Stimulated activated naive CD8-positive, alpha-beta T cell treated with anti-CD3 and anti-CD28 coated beads, Interleukin-15, Interleukin-2, amounts not matched to agents 100 ng/mL and 50 ng/mL, for 24 hours (primary cell): ENCODE results near the gene UMOD.

Experiments
- H3K27ac Mint-ChIP-seq: one replicate; pipeline ENCODE4 v1.8.0; 2021; ENCODE audit warnings: mild to moderate bottlenecking, mixed read lengths
- H3K27me3 Mint-ChIP-seq: one replicate; pipeline ENCODE4 v1.8.0; 2021; ENCODE audit warnings: mixed read lengths
- H3K36me3 Mint-ChIP-seq: one replicate; pipeline ENCODE4 v1.8.0; 2021; ENCODE audit warnings: low read depth, mixed read lengths
- H3K4me1 Mint-ChIP-seq: one replicate; pipeline ENCODE4 v1.8.0; 2021; ENCODE audit warnings: low read depth, mixed read lengths
- H3K4me3 Mint-ChIP-seq: one replicate; pipeline ENCODE4 v1.8.0; 2021; ENCODE audit warnings: mild to moderate bottlenecking, mixed read lengths
- H3K9me3 Mint-ChIP-seq: one replicate; pipeline ENCODE4 v1.8.0; 2021; ENCODE audit warnings: mixed read lengths

The UMOD gene

GRCh38 chr16:20352615-20353014 lies at the start of gene UMOD:
Gene UMOD, minus strand, starts transcription at chr16:20352715. Its CDS starts 1,978 bp downstream, at chr16:20350737.
- no peak within 1 kb of the TSS for H3K27ac Mint-ChIP-seq
- H3K4me1 Mint-ChIP-seq: no peaks in the 10 kb centered on the region
- H3K36me3 Mint-ChIP-seq: no peaks in the 10 kb centered on the region
- H3K27me3 Mint-ChIP-seq: peaks cover 18% of the 10 kb centered on the region
- no peaks in the 10 kb centered on the region for H3K9me3 Mint-ChIP-seq
- H3K4me3 Mint-ChIP-seq: no peak within 1 kb of the TSS

- Mint-ChIP-seq H3K36me3 (no peaks in the 10 kb centered on the region), H3K9me3 (no peaks in the 10 kb centered on the region), H3K27ac (no peak overlapping the region), H3K4me1 (no peaks in the 10 kb centered on the region), H3K4me3 (no peak overlapping the region), H3K27me3 (peaks cover 6% of the 10 kb centered on the region)
These were observed 49.0 kb upstream of the UMOD start for GRCh38 chr16:20401475-20402016.

DNA sequence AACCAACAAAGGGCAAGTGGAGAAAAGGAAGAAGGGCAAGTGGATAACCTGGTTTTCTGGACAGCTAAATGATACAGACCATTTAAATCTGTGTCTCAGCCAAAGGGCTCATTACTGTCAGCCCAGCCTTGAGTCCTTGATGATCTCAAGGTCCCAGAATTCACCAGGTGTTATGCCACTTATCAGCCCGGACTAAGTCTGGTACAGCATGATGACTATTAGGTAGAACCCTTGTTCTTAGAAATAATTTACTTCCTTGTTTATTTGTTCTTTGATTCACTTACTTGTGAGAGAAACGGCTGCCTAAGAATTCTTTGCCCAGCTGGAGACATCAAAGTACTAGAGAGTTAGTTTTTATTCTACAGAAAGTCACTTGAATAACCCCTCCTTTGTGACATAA lies 48.6 kb upstream of the UMOD start:
- no peak overlapping the region for H3K4me3 Mint-ChIP-seq
- H3K9me3 Mint-ChIP-seq: no peaks in the 10 kb centered on the region
- H3K4me1 Mint-ChIP-seq: no peaks in the 10 kb centered on the region
- no peak overlapping the region for H3K27ac Mint-ChIP-seq
- peaks cover 3% of the 10 kb centered on the region for H3K27me3 Mint-ChIP-seq
- no peaks in the 10 kb centered on the region for H3K36me3 Mint-ChIP-seq

GRCh38 chr16:20399185-20399584 lies 46.7 kb upstream of the UMOD start:
- Mint-ChIP-seq H3K4me1 (no peaks in the 10 kb centered on the region), H3K36me3 (no peaks in the 10 kb centered on the region), H3K27me3 (no peaks in the 10 kb centered on the region), H3K4me3 (no peak overlapping the region), H3K9me3 (no peaks in the 10 kb centered on the region), H3K27ac (no peak overlapping the region)

GRCh38 chr16:20398603-20399002 lies 46.1 kb upstream of the UMOD start:
- no peak overlapping the region for H3K27ac Mint-ChIP-seq
- no peaks in the 10 kb centered on the region for H3K36me3 Mint-ChIP-seq
- no peaks in the 10 kb centered on the region for H3K4me1 Mint-ChIP-seq
- H3K4me3 Mint-ChIP-seq: no peak overlapping the region
- no peaks in the 10 kb centered on the region for H3K27me3 Mint-ChIP-seq
- H3K9me3 Mint-ChIP-seq: no peaks in the 10 kb centered on the region

DNA sequence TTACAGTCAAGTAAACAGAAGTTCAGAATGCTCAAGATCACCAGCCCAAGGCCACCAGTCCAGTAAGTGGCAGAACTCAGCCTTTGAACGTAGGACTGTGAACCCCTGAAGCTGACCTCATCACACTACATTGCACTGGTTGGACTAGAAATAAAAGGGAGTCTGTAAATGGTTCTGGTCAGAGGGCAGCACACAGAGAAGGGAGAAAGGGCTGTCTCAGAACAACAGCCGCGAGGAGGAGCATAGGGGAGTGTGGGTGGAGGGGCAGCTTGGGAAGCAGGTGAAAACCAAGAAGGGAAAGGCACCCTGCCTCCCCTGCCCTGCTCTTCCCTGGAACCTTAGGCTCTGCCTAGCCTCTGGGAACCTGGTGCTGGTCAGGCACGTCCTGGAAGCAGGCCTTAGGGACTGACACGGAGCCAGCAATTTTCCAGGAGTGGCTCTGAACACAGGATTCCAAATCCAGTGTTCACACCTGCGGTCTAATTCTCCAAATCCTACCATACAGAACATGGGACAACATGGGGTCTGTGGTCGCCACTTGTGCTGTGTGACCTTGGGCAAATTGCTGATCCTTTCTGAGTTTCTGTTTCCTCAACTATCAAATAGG lies 45.1 kb upstream of the UMOD start:
- Mint-ChIP-seq H3K36me3 (no peaks in the 10 kb centered on the region), H3K4me1 (no peaks in the 10 kb centered on the region), H3K27me3 (no peaks in the 10 kb centered on the region), H3K27ac (no peak overlapping the region), H3K4me3 (no peak overlapping the region), H3K9me3 (no peaks in the 10 kb centered on the region)

GRCh38 chr16:20396846-20397467 lies 44.4 kb upstream of the UMOD start:
- H3K36me3 Mint-ChIP-seq: no peaks in the 10 kb centered on the region
- no peaks in the 10 kb centered on the region for H3K4me1 Mint-ChIP-seq

DNA sequence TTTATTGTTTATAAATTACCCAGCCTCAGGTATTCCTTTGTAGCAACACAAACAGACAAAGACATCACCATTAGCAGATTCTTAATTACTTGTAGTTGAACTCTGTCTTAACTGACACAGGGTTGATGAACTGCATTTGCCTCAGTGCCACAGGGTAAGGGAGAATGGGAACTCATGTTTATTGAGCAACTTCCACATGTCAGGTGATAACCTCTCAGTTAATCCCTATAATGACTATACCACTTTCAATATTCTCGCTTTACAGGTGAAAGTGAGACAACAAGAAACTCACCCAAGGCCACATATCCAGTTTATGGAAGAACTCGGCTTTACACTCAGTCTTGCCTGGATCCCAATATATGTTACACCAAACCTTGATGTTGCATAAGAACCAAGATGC lies 43.4 kb upstream of the UMOD start:
- no peak overlapping the region for H3K4me3 Mint-ChIP-seq
- H3K27me3 Mint-ChIP-seq: no peaks in the 10 kb centered on the region
- no peak overlapping the region for H3K27ac Mint-ChIP-seq
- H3K4me1 Mint-ChIP-seq: no peaks in the 10 kb centered on the region
- H3K9me3 Mint-ChIP-seq: no peaks in the 10 kb centered on the region
- H3K36me3 Mint-ChIP-seq: no peaks in the 10 kb centered on the region

More at GRCh38 chr16:20396846-20397467, 44.4 kb upstream of the UMOD start:
- H3K27ac Mint-ChIP-seq: no peak overlapping the region
- no peaks in the 10 kb centered on the region for H3K9me3 Mint-ChIP-seq
- no peaks in the 10 kb centered on the region for H3K27me3 Mint-ChIP-seq
- H3K4me3 Mint-ChIP-seq: no peak overlapping the region

- H3K9me3 Mint-ChIP-seq: no peaks in the 10 kb centered on the region
- H3K4me1 Mint-ChIP-seq: no peaks in the 10 kb centered on the region
- no peaks in the 10 kb centered on the region for H3K27me3 Mint-ChIP-seq
- H3K27ac Mint-ChIP-seq: no peak overlapping the region
- H3K36me3 Mint-ChIP-seq: no peaks in the 10 kb centered on the region
- H3K4me3 Mint-ChIP-seq: no peak overlapping the region
These were observed 41.5 kb upstream of the UMOD start for GRCh38 chr16:20393801-20394577.

DNA sequence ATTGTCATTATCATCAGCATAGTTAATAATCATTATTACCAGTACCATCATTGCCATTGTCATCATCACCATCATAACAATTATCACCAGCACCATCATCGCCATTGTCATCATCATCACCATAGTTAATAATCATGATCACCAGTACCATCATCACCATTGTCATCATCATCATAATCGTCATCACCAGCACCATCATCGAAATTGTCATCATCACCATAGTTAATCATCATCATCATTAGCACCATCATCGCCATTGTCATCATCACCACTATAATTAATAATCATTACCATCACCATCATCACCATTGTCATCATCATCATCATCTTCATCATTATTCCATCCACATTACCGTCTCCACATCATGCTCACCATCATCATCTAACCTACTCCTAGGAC lies 38.5 kb upstream of the UMOD start:
- Mint-ChIP-seq H3K4me3 (no peak overlapping the region), H3K27ac (no peak overlapping the region), H3K27me3 (peaks cover 18% of the 10 kb centered on the region), H3K36me3 (no peaks in the 10 kb centered on the region), H3K4me1 (no peaks in the 10 kb centered on the region), H3K9me3 (no peaks in the 10 kb centered on the region)

- no peaks in the 10 kb centered on the region for H3K9me3 Mint-ChIP-seq
- H3K4me1 Mint-ChIP-seq: no peaks in the 10 kb centered on the region
- peaks cover 18% of the 10 kb centered on the region for H3K27me3 Mint-ChIP-seq
- no peak overlapping the region for H3K27ac Mint-ChIP-seq
- no peaks in the 10 kb centered on the region for H3K36me3 Mint-ChIP-seq
- H3K4me3 Mint-ChIP-seq: no peak overlapping the region
These were observed 36.3 kb upstream of the UMOD start for GRCh38 chr16:20388854-20389253.

DNA sequence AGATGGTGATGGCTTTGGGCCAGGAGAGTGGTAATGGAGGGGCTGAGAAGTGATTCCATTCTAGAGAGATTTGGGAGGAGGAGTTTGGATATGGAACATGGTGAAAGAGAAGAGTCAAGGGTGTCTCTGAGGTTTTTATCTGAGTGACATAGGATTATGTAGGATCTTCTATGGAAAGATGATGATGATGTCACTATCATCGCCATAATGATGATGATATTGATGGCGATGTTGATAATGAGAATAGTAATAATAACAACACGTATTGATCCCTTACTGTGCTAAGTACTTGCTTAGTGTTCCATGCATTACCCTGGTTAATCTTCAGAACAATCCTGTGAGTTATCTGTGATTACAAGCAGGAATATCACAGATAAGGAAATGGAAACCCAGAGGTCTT lies 35.5 kb upstream of the UMOD start:
- no peaks in the 10 kb centered on the region for H3K4me1 Mint-ChIP-seq
- H3K27ac Mint-ChIP-seq: no peak overlapping the region
- no peaks in the 10 kb centered on the region for H3K9me3 Mint-ChIP-seq
- H3K4me3 Mint-ChIP-seq: no peak overlapping the region
- H3K36me3 Mint-ChIP-seq: no peaks in the 10 kb centered on the region
- H3K27me3 Mint-ChIP-seq: peaks cover 18% of the 10 kb centered on the region

DNA sequence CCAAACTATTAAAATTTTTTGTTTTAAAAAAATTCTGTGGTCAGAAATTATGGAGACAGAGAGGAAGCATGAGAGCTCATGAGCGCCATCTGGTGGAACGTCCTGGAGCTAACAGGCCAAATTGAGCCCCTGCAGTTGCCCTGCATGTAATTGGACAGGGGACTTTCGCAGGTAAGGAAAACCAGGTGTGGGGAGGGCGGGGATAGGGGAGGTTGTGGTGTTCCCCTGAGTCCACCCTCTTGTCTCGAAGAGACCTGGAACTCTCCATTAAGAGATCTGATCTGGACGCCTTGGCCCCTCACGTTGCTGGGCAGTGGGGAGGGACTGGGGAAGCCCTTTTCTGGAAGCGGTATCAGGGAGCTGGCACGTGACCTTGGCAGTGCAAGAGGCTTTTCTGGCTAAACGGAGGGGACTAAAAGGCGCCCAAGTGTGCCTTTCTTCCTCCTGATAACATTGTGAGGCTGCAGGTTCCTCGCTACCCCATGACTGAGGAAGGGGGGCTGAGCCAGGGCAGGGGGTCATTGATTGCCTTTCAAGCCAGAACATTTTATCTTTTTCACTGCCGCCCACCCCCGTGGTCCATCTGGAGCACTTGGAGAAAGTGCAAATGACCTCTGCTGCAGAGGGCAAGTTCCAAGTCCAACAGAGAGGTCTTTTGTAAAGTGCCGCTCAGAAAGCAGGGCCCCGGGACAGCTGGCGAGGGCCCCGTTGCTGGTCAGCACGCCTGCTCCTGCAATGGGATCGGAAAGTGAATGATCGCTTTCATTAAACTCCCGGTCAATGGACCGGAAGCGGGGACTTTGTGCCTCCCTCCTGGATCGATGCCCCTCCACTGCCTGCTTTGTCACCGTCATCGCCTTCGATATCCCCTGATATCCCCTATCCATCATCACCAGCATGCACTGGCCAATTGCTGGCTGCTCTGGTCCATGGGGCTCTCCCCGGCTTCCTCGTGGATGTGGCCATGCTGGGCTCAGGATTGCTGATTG lies 33.6 kb upstream of the UMOD start:
- no peak overlapping the region for H3K4me3 Mint-ChIP-seq
- H3K36me3 Mint-ChIP-seq: no peaks in the 10 kb centered on the region
- H3K27me3 Mint-ChIP-seq: peaks cover 18% of the 10 kb centered on the region
- H3K4me1 Mint-ChIP-seq: no peaks in the 10 kb centered on the region
- H3K27ac Mint-ChIP-seq: no peak overlapping the region
- no peaks in the 10 kb centered on the region for H3K9me3 Mint-ChIP-seq
